WI38 (cell line): ENCODE measurements around the gene USP8.
"Not testable (repeated sequence)": the region's sequence is repeated elsewhere in the genome, so short reads cannot be mapped to it uniquely, and the experiment has no call there.

Source experiments
- H3K4me3 ChIP-seq: 2 replicates; pipeline ENCODE4 v1.5.1; 2011; ENCODE audit warnings: low read depth, mild to moderate bottlenecking, control low read depth, low read length
- TF ChIP-seq, protein P1 (sequence below): IDR thresholded peaks from 2 replicates; pipeline ENCODE4 v1.5.1; 2012; ENCODE audit warnings: low read depth, mild to moderate bottlenecking, control low read depth, low read length

The USP8 gene

DNA sequence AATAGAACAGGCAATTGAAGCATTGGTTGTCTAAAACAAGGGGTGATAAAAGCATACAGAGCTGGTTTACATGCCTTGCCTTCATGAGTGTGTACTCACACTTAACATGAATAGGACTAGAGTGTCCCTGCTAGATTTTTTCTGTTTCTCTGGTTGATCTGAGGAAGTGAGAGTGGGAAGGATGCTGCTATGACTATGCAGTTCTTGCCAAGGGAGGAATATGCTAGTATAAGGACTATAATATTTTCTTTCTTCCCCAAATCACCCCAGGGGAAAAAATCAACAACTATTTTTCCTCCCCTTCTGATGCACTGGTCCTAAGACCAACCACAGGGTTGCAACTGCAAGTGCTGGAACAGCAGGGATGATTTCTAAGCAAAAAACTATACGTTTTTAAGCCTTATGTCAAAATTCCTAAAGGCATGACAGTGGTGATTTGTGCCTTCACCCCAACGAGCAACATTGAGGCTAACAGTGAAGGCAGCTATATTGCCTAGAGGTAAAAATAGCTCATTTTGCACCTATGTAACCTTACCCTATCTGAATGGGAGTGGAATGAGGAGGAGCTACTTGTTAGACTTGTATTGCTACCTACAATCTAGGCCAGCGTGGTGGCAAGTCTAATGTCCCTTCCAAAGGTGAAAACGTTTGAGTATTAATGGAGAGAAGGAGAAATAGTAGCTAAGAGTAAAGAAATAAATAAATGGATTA is 33.5 kb upstream of the USP8 start:
- TF ChIP-seq, protein P1, sequence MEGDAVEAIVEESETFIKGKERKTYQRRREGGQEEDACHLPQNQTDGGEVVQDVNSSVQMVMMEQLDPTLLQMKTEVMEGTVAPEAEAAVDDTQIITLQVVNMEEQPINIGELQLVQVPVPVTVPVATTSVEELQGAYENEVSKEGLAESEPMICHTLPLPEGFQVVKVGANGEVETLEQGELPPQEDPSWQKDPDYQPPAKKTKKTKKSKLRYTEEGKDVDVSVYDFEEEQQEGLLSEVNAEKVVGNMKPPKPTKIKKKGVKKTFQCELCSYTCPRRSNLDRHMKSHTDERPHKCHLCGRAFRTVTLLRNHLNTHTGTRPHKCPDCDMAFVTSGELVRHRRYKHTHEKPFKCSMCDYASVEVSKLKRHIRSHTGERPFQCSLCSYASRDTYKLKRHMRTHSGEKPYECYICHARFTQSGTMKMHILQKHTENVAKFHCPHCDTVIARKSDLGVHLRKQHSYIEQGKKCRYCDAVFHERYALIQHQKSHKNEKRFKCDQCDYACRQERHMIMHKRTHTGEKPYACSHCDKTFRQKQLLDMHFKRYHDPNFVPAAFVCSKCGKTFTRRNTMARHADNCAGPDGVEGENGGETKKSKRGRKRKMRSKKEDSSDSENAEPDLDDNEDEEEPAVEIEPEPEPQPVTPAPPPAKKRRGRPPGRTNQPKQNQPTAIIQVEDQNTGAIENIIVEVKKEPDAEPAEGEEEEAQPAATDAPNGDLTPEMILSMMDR = no peak
- no peak overlapping the region for H3K4me3 ChIP-seq

DNA sequence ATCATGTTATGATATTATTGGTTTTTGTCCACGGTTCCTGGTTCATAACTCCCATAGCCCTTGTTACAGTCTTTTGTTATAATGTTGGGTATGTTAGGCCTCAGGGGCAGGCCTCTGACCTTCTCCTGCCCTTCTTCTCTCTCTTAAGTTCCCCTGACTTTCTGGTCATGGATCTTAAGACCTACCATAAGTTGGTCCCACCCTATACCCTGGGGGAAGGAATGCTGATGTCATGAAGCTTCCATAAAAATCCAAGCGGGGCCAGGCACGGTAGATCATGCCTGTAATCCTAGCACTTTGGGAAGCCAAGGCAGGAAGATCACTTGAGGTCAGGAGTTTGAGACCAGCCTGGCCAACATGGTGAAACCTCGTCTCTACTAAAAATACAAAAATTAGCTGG is 32.6 kb upstream of the USP8 start:
- not testable (repeated sequence) for H3K4me3 ChIP-seq

DNA sequence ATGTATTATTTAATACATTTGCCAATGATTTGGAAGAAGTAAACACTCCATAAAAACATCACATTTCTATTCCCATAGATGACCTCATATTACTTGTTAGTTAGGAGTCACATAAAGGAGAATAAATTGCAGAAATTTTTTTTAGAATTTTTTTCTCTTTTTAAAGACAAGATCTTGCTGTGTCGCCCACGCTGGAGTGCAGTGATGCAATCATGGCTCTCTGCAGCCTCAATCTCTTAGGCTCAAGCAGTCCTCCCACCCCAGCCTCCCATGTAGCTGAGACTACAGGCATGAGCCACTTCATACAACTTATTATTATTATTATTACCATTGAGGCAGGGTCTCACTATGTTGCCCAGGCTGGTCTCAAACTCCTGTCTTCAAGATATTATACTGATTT is 12.3 kb upstream of the USP8 start:
- TF ChIP-seq, protein P1 = no peak

DNA sequence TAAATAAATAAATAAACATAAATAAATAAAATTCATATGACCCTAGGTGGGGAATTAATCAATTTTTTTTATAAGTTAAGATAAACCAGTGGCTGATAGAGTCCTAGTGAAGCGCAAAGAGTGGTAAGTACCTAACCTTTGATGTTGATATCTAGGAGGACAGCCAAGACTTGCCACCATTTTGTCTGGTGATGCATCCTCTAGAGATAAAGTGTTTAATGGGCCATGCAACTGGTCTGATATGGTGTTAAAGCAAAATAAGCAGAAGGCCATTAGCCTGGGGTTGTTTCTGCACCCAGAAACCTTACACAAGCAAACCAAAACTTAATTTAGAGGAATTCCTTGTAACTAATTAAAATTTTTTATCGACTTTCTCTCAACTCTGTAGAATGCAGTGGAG is 9.6 kb upstream of the USP8 start:
- H3K4me3 ChIP-seq = no peak overlapping the region
- TF ChIP-seq, protein P1 = no peak

More for the DNA sequence above, 12.3 kb upstream of the USP8 start:
- no peak overlapping the region for H3K4me3 ChIP-seq

DNA sequence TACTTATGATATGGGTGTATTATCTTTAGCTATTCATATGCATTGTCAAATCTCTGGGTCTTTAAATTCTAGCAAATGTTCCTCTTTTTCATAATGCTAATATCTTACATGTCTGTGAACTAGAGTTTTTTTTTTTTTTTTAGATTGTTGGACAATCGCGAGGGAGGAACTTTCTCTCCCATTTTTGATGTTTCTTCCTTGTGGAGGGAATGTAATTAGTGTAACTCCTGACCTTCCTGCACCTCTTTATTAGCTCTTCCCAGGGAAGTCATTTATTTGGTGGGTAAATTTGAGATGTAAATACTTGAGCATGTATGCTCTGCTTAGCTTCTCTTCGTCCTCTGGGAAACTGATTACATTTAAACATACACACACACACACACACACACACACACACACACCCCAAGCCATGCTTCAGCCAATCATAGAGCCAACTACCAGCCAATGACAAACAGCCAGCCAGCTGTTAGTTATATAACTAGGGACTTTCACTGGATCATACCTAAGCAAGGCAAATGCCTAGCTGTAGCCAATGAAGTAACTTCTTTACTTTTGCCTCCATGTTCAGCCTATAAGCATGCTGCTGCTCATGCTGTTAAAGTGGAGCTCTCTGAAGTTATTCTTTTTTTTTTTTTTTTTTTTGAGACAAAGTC is 8.3 kb upstream of the USP8 start:
- TF ChIP-seq, protein P1 = no peak
- no peak overlapping the region for H3K4me3 ChIP-seq

DNA sequence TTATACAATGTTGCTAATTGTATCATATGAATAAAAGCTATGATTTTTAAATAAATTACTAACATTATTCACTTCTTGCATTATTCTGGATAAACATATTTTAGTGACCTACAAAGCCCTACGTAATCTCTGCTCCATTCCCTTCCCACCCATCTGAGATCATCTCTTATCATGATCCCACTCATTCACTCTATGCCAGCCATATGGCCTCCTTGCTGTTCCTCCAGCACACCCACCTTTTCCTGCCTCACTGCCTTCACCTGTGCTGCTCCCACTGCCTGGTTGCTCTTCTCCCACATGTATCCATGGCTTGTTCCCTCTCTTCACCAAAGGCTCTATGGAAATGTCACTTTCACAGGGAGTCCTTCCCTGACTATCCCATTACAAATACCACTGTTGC is 7.3 kb upstream of the USP8 start:
- TF ChIP-seq, protein P1 = no peak
- H3K4me3 ChIP-seq = no peak overlapping the region

DNA sequence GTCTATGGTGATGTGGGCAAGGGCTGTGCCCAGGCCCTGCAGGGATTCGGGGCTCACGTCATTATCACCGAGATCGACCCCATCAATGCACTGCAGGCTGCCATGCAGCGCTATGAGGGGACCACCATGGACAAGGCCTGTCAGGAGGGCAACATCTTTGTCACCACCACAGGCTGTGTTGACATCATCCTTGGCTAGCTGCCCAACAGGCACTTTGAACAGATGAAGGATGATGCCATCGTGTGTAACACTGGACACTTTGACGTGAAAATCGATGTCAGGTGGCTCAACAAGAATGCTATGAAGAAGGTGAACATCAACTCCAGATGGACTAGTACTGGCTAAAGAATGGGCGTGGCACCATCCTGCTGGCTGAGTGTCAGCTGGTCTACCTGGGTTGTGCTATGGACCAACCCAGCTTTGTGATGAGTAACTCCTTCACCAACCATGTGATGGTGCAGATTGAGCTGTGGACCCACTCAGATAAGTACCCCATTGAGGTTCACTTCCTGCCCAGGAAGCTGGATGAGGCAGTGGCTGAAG is 6.1 kb upstream of the USP8 start:
- TF ChIP-seq, protein P1 = no peak

More for the DNA sequence above, 6.1 kb upstream of the USP8 start:
- H3K4me3 ChIP-seq = no peak overlapping the region
